Measurements from ENCODE around the gene PAQR8.

- peak; percentile 12 to 40 for TF ChIP-seq POLR2A (IDR thresholded peaks at IDR 0.05)
- TF ChIP-seq CTCF (IDR thresholded peaks at IDR 0.05), result peak in 3 of 6 experiments; percentile 39 to 54 (median 49)
These were observed 27.8 kb downstream of the PAQR8 start for GRCh38 chr6:52389626-52390360.

Measured in Peyer's patch (tissue), 4 donors.